Stimulated activated CD8-positive, alpha-beta memory T cell treated with anti-CD3 and anti-CD28 coated beads, Interleukin-7, amount 100 ng/mL, for 24 hours (primary cell): ENCODE results near the gene GPR89B.
"Not testable (repeated sequence)": the region's sequence is repeated elsewhere in the genome, so short reads cannot be mapped to it uniquely, and the experiment has no call there.

Experiments used
- DNase-seq: peaks from one replicate; pipeline ENCODE4 v3.0.0-alpha.2; 2020; ENCODE audit warnings: low read depth

Gene GPR89B

GRCh38 chr1:147940456-147940855, 12.2 kb downstream of the GPR89B start:
- not testable (repeated sequence) for DNase-seq

- not testable (repeated sequence) for DNase-seq
Observed at GRCh38 chr1:147942563-147942962, 14.3 kb downstream of the GPR89B start.

- DNase-seq: not testable (repeated sequence)
Observed at GRCh38 chr1:147949517-147949916, 21.3 kb downstream of the GPR89B start.

- DNase-seq: not testable (repeated sequence)
Observed at GRCh38 chr1:147958906-147959305, 30.7 kb downstream of the GPR89B start.

DNA sequence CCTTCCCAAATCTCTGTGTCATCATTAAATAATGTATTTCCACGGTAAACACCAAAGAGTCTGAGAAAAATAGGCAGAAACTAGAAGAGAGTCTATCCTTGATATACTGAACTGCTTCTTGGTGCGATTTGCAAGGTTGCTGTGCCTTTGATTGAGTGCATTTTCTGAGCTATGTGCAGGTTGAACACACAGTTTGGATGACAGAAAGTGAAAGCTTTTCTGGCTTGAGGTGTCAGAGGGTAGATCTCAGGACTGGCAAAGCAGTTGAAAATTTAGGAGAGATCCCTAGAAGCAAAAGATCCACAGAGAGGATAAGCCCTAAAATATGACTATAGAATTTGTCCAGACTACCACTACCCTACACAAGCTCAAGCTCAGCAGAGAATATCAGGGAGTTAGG, 31.5 kb downstream of the GPR89B start:
- not testable (repeated sequence) for DNase-seq

DNA sequence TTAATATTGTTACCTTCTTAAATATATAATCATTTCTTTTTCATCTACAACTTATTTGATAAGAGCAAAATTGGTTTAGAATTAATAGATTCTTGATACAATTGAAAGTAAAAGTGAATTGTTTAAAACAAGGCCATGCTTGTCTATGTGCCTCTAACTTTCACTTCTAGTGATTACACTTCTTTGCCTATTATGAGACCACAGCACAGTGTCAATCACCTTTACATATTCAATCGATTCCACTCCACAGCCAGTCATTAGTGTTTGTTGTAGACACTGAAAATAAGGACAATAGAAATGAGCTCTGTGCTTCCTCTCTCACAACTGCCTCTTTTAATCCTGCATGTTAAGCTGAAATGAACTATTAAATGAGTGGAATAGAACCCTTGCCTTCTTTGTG, 36.4 kb downstream of the GPR89B start:
- not testable (repeated sequence) for DNase-seq

DNA sequence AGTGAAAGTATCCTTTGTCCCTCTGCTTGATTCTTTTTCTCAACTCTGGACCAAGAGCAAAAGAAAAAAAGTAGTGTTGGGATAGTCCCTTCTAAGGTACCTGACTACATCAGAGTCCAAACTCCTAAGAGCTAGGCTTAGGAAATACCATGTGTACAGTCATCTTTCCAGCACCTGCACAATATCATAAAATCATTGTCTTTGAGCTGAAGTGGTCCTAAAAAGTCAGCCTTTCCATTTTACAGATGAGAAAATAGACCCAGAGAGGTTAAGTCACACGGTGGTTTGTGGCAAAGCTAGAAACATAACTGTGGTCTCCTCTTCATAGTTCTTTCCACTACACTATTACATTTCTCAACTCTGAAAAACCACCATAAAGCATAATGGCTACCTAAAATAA, 38.4 kb downstream of the GPR89B start:
- not testable (repeated sequence) for DNase-seq

DNA sequence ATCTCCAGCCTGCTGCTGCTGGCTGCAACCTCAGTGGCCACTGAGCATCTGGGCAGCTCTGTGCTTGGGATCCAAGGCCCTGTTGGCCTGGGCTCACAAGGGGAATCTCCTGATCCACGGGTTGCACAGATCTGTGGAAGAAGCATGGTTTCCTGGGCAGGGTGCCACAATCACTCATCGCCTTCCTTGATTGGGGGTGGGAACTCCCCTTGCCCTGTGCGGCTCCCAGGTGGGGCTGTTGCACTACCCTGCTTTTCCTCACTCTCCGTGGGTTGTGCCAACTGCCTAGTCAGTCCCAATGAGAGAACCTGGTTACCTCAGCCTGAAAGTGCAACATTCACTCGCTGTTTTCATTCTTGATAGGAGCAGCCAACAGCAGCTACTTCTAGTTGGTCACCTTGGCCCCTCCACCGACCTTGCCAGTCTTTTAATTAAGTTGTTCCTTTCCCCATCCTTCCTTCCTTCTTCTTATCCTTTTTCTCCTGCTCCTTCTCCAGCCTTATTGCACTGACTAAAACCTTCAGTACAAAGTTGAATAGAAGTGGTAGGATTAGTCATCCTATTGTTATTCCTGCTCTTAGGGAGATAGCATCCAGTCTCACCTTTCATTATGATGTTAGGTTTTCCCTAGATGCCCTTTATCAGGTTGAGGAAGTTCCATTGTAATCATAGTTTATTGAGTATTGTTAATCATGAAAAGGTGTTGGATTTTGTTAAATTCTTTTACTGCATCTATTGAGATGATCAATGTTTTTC, 50.9 kb downstream of the GPR89B start:
- DNase-seq: not testable (repeated sequence)

DNA sequence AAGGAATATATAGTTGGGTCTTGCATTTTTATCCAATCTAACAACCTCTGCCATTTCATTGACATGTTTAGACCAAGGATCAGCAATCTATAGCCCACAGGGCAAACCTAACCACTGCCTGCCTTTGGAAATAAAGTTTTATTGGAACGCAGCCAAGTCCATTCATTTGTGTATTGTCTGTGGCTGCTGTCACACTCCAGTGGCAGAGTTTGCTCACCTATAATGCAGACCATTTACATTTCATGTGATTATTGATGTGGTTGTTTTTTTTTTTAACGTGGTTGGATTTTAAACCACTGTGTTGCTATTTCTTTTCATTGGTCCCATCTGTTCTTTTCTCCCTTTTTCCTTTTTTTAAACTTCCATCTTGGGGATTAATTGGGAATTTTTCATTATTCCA, 57.2 kb downstream of the GPR89B start:
- not testable (repeated sequence) for DNase-seq

DNA sequence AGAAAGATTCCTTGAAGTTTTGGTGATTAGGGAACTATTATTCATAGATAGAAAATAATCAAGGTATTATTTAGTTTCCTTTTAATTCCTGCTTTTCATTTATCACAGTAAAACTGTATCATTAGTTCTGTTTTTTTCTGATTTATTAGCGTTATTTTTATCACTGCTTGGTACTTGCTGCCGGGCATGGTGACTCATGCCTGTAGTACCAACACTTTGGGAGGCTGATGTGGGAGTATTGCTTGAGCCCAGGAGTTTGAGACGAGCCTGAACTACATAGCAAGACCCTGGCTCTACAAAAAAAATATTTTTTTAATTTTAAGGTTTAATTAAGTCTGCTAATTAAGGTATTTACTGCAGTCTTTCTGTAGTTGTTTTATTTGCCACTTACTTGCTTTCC, 59.7 kb downstream of the GPR89B start:
- not testable (repeated sequence) for DNase-seq

GRCh38 chr1:147992916-147993315, 64.7 kb downstream of the GPR89B start:
- DNase-seq: not testable (repeated sequence)

GRCh38 chr1:147993400-147993799, 65.2 kb downstream of the GPR89B start:
- DNase-seq: not testable (repeated sequence)

DNA sequence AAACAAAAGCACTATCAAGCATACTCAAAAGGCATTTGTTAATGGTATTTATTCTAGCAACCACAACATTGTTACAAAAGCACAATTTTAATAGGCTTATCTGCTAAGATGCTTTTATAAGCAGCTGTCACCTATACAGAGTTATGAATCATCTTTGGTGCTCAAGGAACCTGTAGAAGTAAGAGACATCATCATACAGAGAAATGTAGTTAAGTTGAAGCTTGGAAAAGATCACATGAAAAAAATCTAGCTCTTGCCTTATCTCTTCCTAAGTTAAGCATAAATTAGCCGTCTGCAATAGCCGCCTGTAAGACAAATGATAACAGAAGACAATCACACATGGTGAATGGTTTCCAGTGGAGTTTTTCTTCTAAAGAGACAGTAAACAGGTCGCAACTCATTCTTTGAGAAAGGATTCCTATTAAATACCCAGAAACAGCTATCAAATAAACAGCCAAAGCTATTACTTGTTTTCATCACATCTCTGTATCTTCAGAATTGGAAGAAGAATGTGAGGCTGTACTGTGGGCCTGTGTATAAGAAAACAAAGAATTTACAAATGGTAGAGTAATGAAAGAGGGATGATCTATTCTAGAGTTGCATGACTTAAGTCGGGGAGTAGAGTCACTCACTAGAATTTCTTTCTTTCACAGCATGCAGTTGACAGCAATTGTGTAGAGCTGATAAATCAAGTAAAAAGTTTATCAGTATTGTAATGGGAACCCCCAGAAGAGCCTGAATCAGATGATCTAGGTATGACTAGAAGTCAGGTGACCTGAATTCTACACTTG, 65.8 kb downstream of the GPR89B start:
- DNase-seq: not testable (repeated sequence)

- not testable (repeated sequence) for DNase-seq
Observed at GRCh38 chr1:147996088-147996487, 67.9 kb downstream of the GPR89B start.

- not testable (repeated sequence) for DNase-seq
Observed at GRCh38 chr1:148007724-148008123, 79.5 kb downstream of the GPR89B start.

DNA sequence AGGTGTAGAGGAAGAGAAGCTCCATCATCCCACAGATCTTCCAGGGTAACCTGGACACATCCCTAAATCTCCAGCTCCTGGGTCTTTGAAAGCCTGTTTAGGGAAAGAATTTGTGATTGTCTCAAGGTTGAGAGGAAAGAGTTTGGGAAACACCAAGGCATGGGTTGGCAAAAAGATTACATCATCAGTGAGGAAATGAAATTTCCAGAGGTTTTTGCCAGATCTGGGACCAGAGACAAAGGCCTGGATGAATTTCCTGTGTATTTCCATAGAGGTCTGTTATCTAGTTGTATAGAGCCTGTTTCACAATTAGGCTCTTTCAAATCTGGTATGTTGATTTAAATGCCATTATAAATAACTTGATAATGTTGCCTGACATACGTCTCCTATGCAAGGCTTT, 82.3 kb downstream of the GPR89B start:
- DNase-seq: no peak

- DNase-seq: not testable (repeated sequence)
Observed at GRCh38 chr1:148013177-148014144, 85.2 kb downstream of the GPR89B start.

- DNase-seq: not testable (repeated sequence)
Observed at GRCh38 chr1:148014289-148015200, 86.3 kb downstream of the GPR89B start.

DNA sequence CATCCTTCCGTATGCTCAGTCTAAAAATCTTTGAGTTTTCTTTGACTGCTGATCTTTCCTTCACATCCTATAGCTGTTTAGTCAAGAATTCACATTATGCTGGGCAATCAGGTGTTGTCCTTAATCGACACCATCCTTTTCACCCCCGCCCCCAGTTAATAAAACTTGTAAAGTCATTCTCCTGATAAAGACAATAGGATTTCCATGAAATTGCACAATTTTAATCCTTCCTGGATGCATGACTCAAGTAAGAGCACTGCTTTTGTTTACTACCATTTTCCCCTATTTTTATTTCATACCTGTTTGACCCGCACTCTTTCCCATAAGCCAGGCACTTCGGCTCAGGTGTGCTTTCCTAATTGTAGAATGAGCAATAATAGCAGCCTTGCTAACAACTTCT, 96.7 kb downstream of the GPR89B start:
- DNase-seq: not testable (repeated sequence)

GRCh38 chr1:148027004-148027403, 98.8 kb downstream of the GPR89B start:
- DNase-seq: not testable (repeated sequence)

DNA sequence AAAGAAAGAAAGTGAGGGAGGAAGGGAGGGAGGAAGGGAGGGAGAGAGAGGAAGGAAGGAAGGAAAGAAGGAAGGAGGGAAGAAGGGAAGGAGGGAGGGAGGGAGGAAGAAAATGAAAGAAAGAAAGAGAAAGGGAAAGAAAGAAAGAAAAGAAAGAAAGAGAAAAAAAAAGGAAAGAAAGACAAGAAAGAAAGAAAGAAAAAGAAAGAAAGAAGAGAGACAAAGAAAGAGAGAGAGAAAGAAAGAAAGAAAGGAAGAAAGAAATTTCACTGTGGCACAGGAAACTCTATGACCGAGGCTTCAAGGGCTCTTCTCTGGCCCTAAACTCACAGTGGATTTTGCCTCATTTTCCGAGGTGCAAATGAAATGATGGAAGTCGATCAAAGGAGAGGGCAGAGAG, 104.0 kb downstream of the GPR89B start:
- DNase-seq: not testable (repeated sequence)
